ENCODE results near the gene PLEKHA7.
"Not testable (repeated sequence)": the region's sequence is repeated elsewhere in the genome, so short reads cannot be mapped to it uniquely, and the experiment has no call there.

The PLEKHA7 gene

DNA sequence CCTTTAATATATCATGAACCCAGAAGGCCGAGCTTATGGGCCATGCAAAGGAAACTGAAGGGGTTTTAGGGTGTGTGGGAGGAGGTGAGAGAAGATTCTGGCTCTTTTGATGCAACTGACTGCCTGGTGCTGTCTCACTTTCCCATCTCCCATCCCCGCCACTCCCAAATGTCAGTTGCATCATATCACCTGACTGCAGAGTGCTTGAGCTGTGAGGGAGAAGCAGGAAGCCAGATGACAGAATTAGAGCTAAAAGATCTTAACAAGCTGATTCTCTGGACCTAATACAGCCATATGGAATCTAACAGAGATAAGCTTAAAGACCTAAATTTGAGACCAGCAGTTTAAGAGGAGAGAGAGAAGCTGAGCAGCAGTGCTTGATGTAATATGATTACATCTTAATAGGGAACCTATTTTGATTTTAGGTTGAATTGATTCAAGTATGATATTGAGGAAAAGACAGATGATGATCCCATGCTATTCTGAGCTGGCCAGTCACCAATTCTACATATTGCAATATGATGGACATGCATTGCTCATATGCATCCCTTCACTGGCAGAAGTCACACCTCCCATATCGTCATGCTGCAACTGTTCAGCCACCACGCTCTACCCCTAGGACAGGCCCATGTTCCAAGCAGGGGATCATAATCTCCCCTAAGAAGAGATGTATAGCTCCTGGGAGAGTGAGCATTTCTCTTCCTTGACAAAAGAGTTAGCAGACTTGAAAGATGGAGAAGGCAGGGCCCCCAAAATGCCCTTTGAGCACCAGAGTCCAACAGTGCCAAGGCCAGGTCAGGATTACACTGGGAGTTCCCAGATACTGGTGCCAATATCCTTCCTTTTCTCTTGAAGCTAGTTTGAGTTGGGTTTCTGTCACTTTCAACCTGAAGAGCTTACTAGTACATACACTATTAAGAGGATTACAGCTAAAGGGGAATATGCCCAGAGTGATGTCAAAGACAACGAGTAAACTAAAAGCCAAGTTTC, 44.9 kb downstream of the PLEKHA7 start:
- no peak for DNase-seq (ENCODE audit: low read depth)
- no peak for TF ChIP-seq CTCF (IDR thresholded peaks at IDR 0.05; ENCODE audit: low read depth, low read length, missing control alignments)
- no peak overlapping the region for H3K4me3 ChIP-seq (ENCODE audit: low read depth, low read length)
- in situ Hi-C loops (cut with HindIII; ENCODE audit: low sequenced_read_pairs) = no loop called here

GRCh38 chr11:16968196-16968595, 46.0 kb downstream of the PLEKHA7 start:
- DNase-seq (ENCODE audit: low read depth) = no peak
- no peak overlapping the region for H3K4me3 ChIP-seq (ENCODE audit: low read depth, low read length)
- no peak for TF ChIP-seq CTCF (IDR thresholded peaks at IDR 0.05; ENCODE audit: low read depth, low read length, missing control alignments)
- in situ Hi-C loops (cut with HindIII; ENCODE audit: low sequenced_read_pairs) = no loop called here

DNA sequence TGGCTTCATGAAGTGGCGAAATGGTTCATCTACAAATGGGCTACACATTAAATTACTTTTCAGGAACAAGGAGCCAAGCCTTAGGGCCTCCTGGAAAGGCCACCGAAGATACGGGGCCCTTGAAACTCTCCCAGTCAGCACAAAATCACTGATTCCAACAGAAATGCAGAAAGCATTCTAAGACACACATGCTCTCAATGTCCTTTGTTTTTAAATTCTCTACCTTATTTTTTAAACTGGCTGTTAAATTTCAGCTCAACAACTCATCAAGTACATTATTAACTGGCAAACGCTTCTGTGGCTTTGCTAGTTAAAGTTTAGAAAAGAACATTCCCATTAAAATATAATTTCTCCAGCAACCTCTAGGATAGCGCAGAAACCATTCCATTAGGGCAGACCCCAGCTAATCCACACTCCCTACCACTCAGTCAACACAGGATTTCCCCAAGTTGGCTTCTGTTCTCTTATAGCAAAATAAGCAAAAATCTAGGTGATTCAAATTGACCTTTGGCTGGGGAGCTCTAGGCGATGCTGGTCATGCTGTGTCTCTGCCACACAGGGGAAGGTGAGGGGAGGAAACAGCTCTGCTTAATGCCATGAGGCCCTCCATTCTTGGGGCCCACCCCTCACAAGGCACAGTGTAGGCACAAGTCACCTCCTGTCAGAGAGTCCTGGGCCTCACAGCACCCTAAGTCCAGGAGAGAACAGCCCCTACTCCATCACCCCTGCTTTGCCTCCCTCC, 47.1 kb downstream of the PLEKHA7 start:
- in situ Hi-C loops (cut with HindIII; ENCODE audit: low sequenced_read_pairs) = no loop called here
- DNase-seq (ENCODE audit: low read depth) = no peak
- TF ChIP-seq CTCF (IDR thresholded peaks at IDR 0.05; ENCODE audit: low read depth, low read length, missing control alignments) = no peak
- H3K4me3 ChIP-seq (ENCODE audit: low read depth, low read length) = no peak overlapping the region

- in situ Hi-C loops (cut with HindIII; ENCODE audit: low sequenced_read_pairs) = no loop called here
- DNase-seq (ENCODE audit: low read depth) = no peak
- no peak overlapping the region for H3K4me3 ChIP-seq (ENCODE audit: low read depth, low read length)
- TF ChIP-seq CTCF (IDR thresholded peaks at IDR 0.05; ENCODE audit: low read depth, low read length, missing control alignments) = no peak
These were observed 49.7 kb downstream of the PLEKHA7 start for GRCh38 chr11:16964501-16964900.

GRCh38 chr11:16963316-16963876, 50.8 kb downstream of the PLEKHA7 start:
- H3K4me3 ChIP-seq (ENCODE audit: low read depth, low read length) = no peak overlapping the region
- in situ Hi-C loops (cut with HindIII; ENCODE audit: low sequenced_read_pairs) = no loop called here
- no peak for DNase-seq (ENCODE audit: low read depth)
- TF ChIP-seq CTCF (IDR thresholded peaks at IDR 0.05; ENCODE audit: low read depth, low read length, missing control alignments) = no peak

- DNase-seq (ENCODE audit: low read depth); in situ Hi-C loops (cut with HindIII; ENCODE audit: low sequenced_read_pairs); H3K4me3 ChIP-seq (ENCODE audit: low read depth, low read length): not testable (repeated sequence)
These were observed 51.6 kb downstream of the PLEKHA7 start for GRCh38 chr11:16962589-16962988.
